Small intestine (tissue), 7 donors: Measurements from ENCODE around the gene CRABP2. TPM values are rescaled to one million over a fixed set of nuclear protein-coding genes. Genes with fewer than 3 reads are reported as not detected.

Source experiments
- DNase-seq, 2 donors: peaks; one replicate each; pipeline versions ENCODE4 v3.0.0 to v3.0.0-alpha.2; 2013
- FAIRE-seq: peaks from 2 replicates; lab custom pipeline; 2012; peaks lifted over from hg19 to GRCh38; lab: Jason Lieb, UNC
- H3K27ac ChIP-seq, 3 donors: one replicate each; pipeline ENCODE4 v1.5.1; 2013; ENCODE audit warnings: low read length in 2 of 3, mild to moderate bottlenecking in 2 of 3, control low read depth in 1 of 3, inconsistent platforms in 1 of 3, low read depth in 1 of 3, moderate library complexity in 1 of 3
- H3K27me3 ChIP-seq, 3 donors: one replicate each; pipeline ENCODE4 v1.6.1; 2013; ENCODE audit warnings: low read length in 3 of 3, inconsistent platforms in 1 of 3; ENCODE audit not compliant: control insufficient read depth in 3 of 3, insufficient read depth in 3 of 3
- H3K36me3 ChIP-seq, 3 donors: one replicate each; pipeline ENCODE4 v1.6.1; 2013; ENCODE audit warnings: low read length in 3 of 3, inconsistent platforms in 1 of 3, low read depth in 1 of 3, mild to moderate bottlenecking in 1 of 3, moderate library complexity in 1 of 3; ENCODE audit not compliant: control insufficient read depth in 3 of 3, insufficient read depth in 2 of 3
- H3K4me1 ChIP-seq, 3 donors: one replicate each; pipeline ENCODE4 v1.6.1; 2013; ENCODE audit warnings: low read length in 2 of 3, inconsistent platforms in 1 of 3, low read depth in 1 of 3, mild to moderate bottlenecking in 1 of 3, moderate library complexity in 1 of 3; ENCODE audit not compliant: control insufficient read depth in 3 of 3, insufficient read depth in 2 of 3
- H3K4me3 ChIP-seq, 3 donors: one replicate each; pipeline ENCODE4 v1.5.1; 2013; ENCODE audit warnings: low read length in 3 of 3, control low read depth in 1 of 3, inconsistent platforms in 1 of 3, low read depth in 1 of 3, mild to moderate bottlenecking in 1 of 3, moderate library complexity in 1 of 3
- H3K9me3 ChIP-seq, 2 donors: one replicate each; pipeline ENCODE4 v1.6.1; 2013; ENCODE audit warnings: low read depth in 1 of 2, low read length in 1 of 2; ENCODE audit not compliant: control insufficient read depth in 2 of 2, insufficient read depth in 1 of 2
- WGBS, 3 donors: extraction: QIAGEN DNeasy Blood & Tissue Kit; methylation state at CpG; one replicate each; pipeline ENCODE4 v1.1.7; 2013; 5-methylcytosine and 5-hydroxymethylcytosine counted together
- polyA plus RNA-seq, 4 donors: library from polyadenylated mRNA; stranded (reverse) in 3 of 4; unstranded in 1 of 4; fragments of 200-250 nt in 3 of 4; fragments of 120-200 nt in 1 of 4; gene quantifications; one replicate each; pipeline versions ENCODE4 v1.2.1 to v1.2.3, GENCODE V29; 2013
- donor health status: healthy with polysubstance abuse.
- donor health status: control.
- donor health status: control.
- donor health status: Bipolar disorder and iron deficiency.
- donor health status: healthy.

CRABP2 gene
- polyA plus RNA-seq, 4 donors = 0.81 to 3.1 (median 1.4) TPM

- WGBS, 3 donors = 43 to 66% (median 64%) methylated on average over 5 of the region's 5 CpGs
- Histone ChIP-seq H3K4me1 (peaks cover 2 to 78% (median 27%) of the 10 kb centered on the region in 3 donors), H3K4me3 (no peak overlapping the region), H3K36me3 (peaks cover 0 to 9% (median 0%) of the 10 kb centered on the region in 3 donors), H3K27me3 (no peaks in the 10 kb centered on the region), H3K9me3 (no peaks in the 10 kb centered on the region), H3K27ac (peak overlapping the region in 2 of 3 donors; percentile 49 to 86)
- FAIRE-seq (no peak), DNase-seq (peak in 1 of 2 donors; percentile 33)
Observed at GRCh38 chr1:156663178-156663577, 42.2 kb downstream of the CRABP2 start.

GRCh38 chr1:156662800-156663055, 42.7 kb downstream of the CRABP2 start:
- no peaks in the 10 kb centered on the region for H3K27me3 ChIP-seq
- FAIRE-seq (no peak), DNase-seq (no peak)
- H3K4me1 ChIP-seq = peaks cover 2 to 76% (median 27%) of the 10 kb centered on the region in 3 donors
- peaks cover 0 to 11% (median 0%) of the 10 kb centered on the region in 3 donors for H3K36me3 ChIP-seq
- 81 to 97% (median 86%) methylated on average over 5 of the region's 5 CpGs for WGBS, 3 donors
- H3K4me3 ChIP-seq = no peak overlapping the region
- no peaks in the 10 kb centered on the region for H3K9me3 ChIP-seq
- H3K27ac ChIP-seq = peak overlapping the region in 2 of 3 donors; percentile 49 to 86

GRCh38 chr1:156662005-156662799, 43.2 kb downstream of the CRABP2 start:
- Histone ChIP-seq H3K27me3 (peaks cover 0 to 2% (median 0%) of the 10 kb centered on the region in 3 donors), H3K4me3 (no peak overlapping the region), H3K4me1 (peaks cover 2 to 76% (median 27%) of the 10 kb centered on the region in 3 donors), H3K27ac (peak overlapping the region in 2 of 3 donors; percentile 86 to 95), H3K36me3 (peaks cover 0 to 11% (median 0%) of the 10 kb centered on the region in 3 donors), H3K9me3 (no peaks in the 10 kb centered on the region)
- DNase-seq = peak in 1 of 2 donors; percentile 54
- FAIRE-seq = no peak
- WGBS, 3 donors = 53 to 74% (median 66%) methylated on average over 12 of the region's 12 CpGs

GRCh38 chr1:156660752-156661112, 44.7 kb downstream of the CRABP2 start:
- WGBS, 3 donors = 22 to 42% (median 32%) methylated on average over 2 of the region's 2 CpGs
- peaks cover 0 to 11% (median 0%) of the 10 kb centered on the region in 3 donors for H3K36me3 ChIP-seq
- FAIRE-seq (no peak), DNase-seq (no peak)
- peaks cover 0 to 17% (median 0%) of the 10 kb centered on the region in 3 donors for H3K27me3 ChIP-seq
- peaks cover 2 to 75% (median 27%) of the 10 kb centered on the region in 3 donors for H3K4me1 ChIP-seq
- peak overlapping the region; percentile 20 to 60 (median 55) for H3K4me3 ChIP-seq
- no peaks in the 10 kb centered on the region for H3K9me3 ChIP-seq
- peak overlapping the region; percentile 81 to 95 (median 86) for H3K27ac ChIP-seq

GRCh38 chr1:156659988-156660751, 45.2 kb downstream of the CRABP2 start:
- Histone ChIP-seq H3K27me3 (peaks cover 0 to 21% (median 0%) of the 10 kb centered on the region in 3 donors), H3K36me3 (peaks cover 0 to 12% (median 0%) of the 10 kb centered on the region in 3 donors), H3K27ac (peak overlapping the region; percentile 81 to 95 (median 86)), H3K4me1 (peaks cover 2 to 70% (median 27%) of the 10 kb centered on the region in 3 donors), H3K9me3 (no peaks in the 10 kb centered on the region), H3K4me3 (peak overlapping the region in 2 of 3 donors; percentile 55 to 60)
- 6 to 19% (median 8%) methylated on average over 23 to 38 of the region's 38 CpGs for WGBS, 3 donors
- peak; percentile 92 to 96 for DNase-seq
- FAIRE-seq = no peak

GRCh38 chr1:156659661-156659987, 45.8 kb downstream of the CRABP2 start:
- Histone ChIP-seq H3K36me3 (peaks cover 0 to 14% (median 0%) of the 10 kb centered on the region in 3 donors), H3K9me3 (no peaks in the 10 kb centered on the region), H3K27me3 (peaks cover 0 to 21% (median 0%) of the 10 kb centered on the region in 3 donors), H3K27ac (peak overlapping the region in 1 of 3 donors; percentile 46), H3K4me1 (peaks cover 2 to 64% (median 23%) of the 10 kb centered on the region in 3 donors), H3K4me3 (peak overlapping the region in 2 of 3 donors; percentile 4 to 55)
- 24 to 33% (median 33%) methylated on average over 6 of the region's 6 CpGs for WGBS, 3 donors
- FAIRE-seq (no peak), DNase-seq (no peak)

GRCh38 chr1:156658945-156659574, 46.3 kb downstream of the CRABP2 start:
- H3K27me3 ChIP-seq = peaks cover 0 to 23% (median 0%) of the 10 kb centered on the region in 3 donors
- H3K4me1 ChIP-seq = peaks cover 2 to 58% (median 18%) of the 10 kb centered on the region in 3 donors
- H3K36me3 ChIP-seq = peaks cover 0 to 16% (median 0%) of the 10 kb centered on the region in 3 donors
- WGBS, 3 donors = 76 to 81% (median 76%) methylated on average over 10 of the region's 10 CpGs
- no peaks in the 10 kb centered on the region for H3K9me3 ChIP-seq
- DNase-seq (no peak), FAIRE-seq (no peak)
- H3K27ac ChIP-seq = no peak overlapping the region
- H3K4me3 ChIP-seq = no peak overlapping the region

GRCh38 chr1:156658496-156658895, 46.9 kb downstream of the CRABP2 start:
- FAIRE-seq = no peak
- WGBS, 3 donors = 91 to 94% (median 93%) methylated on average over 14 of the region's 14 CpGs
- no peak for DNase-seq
- H3K4me1 ChIP-seq = peaks cover 2 to 53% (median 15%) of the 10 kb centered on the region in 3 donors
- H3K36me3 ChIP-seq = peaks cover 0 to 16% (median 0%) of the 10 kb centered on the region in 3 donors
- H3K9me3 ChIP-seq = no peaks in the 10 kb centered on the region
- no peak overlapping the region for H3K4me3 ChIP-seq
- H3K27me3 ChIP-seq = peaks cover 0 to 23% (median 0%) of the 10 kb centered on the region in 3 donors
- no peak overlapping the region for H3K27ac ChIP-seq
